Mesodermal cell (in vitro differentiated cells): ENCODE results near the gene SEC22A.

Experiments used
- H3K27ac ChIP-seq: 2 replicates; pipeline ENCODE4 v1.7.0; 2013; ENCODE audit warnings: mild to moderate bottlenecking, low read depth, low read length, moderate library complexity; ENCODE audit not compliant: severe bottlenecking
- H3K36me3 ChIP-seq: 2 replicates; pipeline ENCODE4 v1.7.1; 2013; ENCODE audit warnings: mild to moderate bottlenecking, low read length, moderate library complexity; ENCODE audit not compliant: control insufficient read depth, insufficient read depth
- H3K4me1 ChIP-seq: one replicate; pipeline ENCODE4 v1.7.1; 2013; ENCODE audit warnings: mild to moderate bottlenecking, low read length; ENCODE audit not compliant: insufficient read depth, control insufficient read depth, poor library complexity, severe bottlenecking
- H3K4me3 ChIP-seq: 2 replicates; pipeline ENCODE4 v1.7.0; 2013; ENCODE audit warnings: low read length, control low read depth, mild to moderate bottlenecking; ENCODE audit not compliant: insufficient read depth, poor library complexity, severe bottlenecking; ENCODE audit errors: extremely low read depth
- H3K9me3 ChIP-seq: 2 replicates; pipeline ENCODE4 v1.7.1; 2013; ENCODE audit warnings: mild to moderate bottlenecking, low read length, moderate library complexity; ENCODE audit not compliant: control insufficient read depth
- WGBS, 2 experiments: methylation state at CpG; one replicate each; pipeline ENCODE4 v1.1.5; 2013; ENCODE audit warnings: missing lambda C conversion rate in 2 of 2; ENCODE audit not compliant: insufficient coverage in 2 of 2; 5-methylcytosine and 5-hydroxymethylcytosine counted together

The SEC22A gene

DNA sequence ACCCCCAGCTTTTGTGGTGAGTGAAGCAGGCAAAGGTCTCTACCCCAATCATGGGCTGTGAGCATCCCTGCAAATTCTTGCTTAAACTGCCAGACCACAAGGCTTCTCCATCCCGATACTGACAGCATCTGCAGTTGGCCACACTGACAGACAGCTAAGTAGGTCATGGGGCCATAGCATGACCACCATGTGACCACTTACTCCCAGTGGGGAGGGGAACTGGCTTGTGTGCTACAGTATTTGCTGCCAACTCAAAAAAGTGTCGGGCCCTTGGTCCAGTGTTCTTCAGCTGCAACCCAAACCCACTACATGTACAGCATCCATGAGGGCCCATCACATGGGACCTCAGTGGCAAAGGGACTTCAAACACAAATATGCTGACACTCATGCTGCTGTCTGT, 103.4 kb downstream of the SEC22A start:
- H3K4me3 ChIP-seq, result no peak overlapping the region
- H3K36me3 ChIP-seq, result no peaks in the 10 kb centered on the region
- H3K4me1 ChIP-seq, result no peaks in the 10 kb centered on the region
- no peaks in the 10 kb centered on the region for H3K9me3 ChIP-seq
- 65 to 100% methylated on average over 2 of the region's 2 CpGs for WGBS, 2 experiments
- no peak overlapping the region for H3K27ac ChIP-seq

DNA sequence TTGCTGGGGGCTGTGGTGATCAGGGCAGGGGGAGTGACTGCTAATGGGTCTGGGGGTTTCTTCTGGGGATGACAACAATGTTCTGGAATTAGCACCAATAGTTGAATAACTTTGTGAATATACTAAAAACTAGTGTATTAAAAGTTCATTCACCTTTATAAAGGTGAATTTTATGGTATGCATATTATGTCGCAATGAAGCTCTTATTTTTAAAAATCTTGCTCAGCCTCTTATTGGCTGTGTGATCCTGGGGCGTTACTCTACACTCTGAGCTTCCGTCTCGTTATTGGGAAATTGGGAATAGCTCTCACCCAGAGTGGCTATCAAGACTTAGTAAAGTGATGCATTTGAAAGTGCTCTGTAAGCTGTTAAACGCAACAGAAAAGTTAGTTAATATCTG, 105.3 kb downstream of the SEC22A start:
- Histone ChIP-seq H3K36me3 (no peaks in the 10 kb centered on the region), H3K27ac (no peak overlapping the region), H3K4me1 (peaks cover 7% of the 10 kb centered on the region), H3K9me3 (no peaks in the 10 kb centered on the region), H3K4me3 (no peak overlapping the region)
- WGBS, 2 experiments, result 95 to 96% methylated on average over 3 to 4 of the region's 5 CpGs

DNA sequence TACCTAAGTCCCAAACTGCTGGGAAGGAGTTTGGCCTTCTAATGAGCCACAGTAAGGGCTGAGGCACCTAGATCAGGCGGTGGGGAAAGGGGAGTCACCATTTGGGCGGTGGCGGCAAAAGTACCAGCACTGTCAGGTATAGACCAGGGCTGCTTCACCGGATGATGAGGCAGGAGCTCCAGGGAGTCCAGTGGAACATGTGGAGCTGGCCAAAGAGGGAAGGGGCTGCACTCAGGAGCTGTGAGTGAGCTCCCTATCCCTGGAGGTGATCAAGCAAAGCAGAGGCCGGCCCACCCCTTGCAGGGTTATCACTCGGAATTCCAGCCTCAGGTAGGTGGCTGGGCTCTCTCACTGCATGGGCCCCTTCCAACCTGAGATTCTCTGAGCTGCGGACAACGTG, 108.4 kb downstream of the SEC22A start:
- H3K36me3 ChIP-seq, result no peaks in the 10 kb centered on the region
- WGBS, 2 experiments, result 90 to 99% methylated on average over 8 of the region's 8 CpGs
- no peak overlapping the region for H3K4me3 ChIP-seq
- H3K27ac ChIP-seq, result no peak overlapping the region
- no peaks in the 10 kb centered on the region for H3K9me3 ChIP-seq
- H3K4me1 ChIP-seq, result peaks cover 7% of the 10 kb centered on the region

DNA sequence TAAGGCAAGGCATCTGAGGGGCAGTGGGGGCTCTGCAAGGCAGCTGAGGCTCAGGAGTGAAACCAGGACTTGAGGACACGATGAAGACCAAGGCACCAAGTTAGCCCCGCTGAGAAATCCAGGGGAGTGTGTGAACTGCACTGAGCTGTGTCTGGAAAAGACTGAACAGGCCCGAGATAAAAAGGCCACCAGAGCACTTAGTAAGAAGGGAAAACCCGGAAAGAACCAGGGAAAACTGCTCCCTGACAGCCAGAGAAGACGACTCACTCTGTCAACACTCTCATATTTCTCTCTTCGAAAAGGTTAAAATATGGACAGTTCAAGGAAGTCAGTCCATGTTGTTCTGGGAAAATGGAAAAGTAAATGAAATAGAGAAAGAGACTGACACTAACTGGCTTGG, 109.0 kb downstream of the SEC22A start:
- WGBS, 2 experiments, result 78 to 80% methylated on average over 3 to 4 of the region's 6 CpGs
- Histone ChIP-seq H3K4me3 (no peak overlapping the region), H3K9me3 (no peaks in the 10 kb centered on the region), H3K27ac (peak overlapping the region; percentile 26), H3K4me1 (peaks cover 7% of the 10 kb centered on the region), H3K36me3 (no peaks in the 10 kb centered on the region)

DNA sequence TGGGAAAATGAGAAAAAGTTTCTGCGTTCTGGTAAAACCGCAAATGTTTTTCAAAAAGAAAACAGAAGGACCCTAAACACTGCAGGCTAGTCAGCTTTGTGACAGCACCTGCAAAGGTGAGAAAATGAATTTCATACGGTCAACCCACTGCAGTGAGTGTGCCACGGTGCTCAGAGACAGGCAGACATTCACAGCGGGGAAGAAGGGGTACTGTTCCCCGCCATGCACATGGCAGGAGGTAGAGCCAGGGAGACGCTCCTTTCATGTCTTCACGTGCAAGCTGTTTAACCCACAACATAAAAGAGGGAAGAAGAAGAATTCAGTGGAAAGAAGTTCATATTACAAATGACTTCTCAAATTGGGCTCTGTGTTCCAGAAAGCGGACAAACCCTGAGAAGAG, 109.5 kb downstream of the SEC22A start:
- 80% methylated on average over 6 to 9 of the region's 9 CpGs for WGBS, 2 experiments
- peaks cover 7% of the 10 kb centered on the region for H3K4me1 ChIP-seq
- peak overlapping the region; percentile 26 for H3K27ac ChIP-seq

DNA sequence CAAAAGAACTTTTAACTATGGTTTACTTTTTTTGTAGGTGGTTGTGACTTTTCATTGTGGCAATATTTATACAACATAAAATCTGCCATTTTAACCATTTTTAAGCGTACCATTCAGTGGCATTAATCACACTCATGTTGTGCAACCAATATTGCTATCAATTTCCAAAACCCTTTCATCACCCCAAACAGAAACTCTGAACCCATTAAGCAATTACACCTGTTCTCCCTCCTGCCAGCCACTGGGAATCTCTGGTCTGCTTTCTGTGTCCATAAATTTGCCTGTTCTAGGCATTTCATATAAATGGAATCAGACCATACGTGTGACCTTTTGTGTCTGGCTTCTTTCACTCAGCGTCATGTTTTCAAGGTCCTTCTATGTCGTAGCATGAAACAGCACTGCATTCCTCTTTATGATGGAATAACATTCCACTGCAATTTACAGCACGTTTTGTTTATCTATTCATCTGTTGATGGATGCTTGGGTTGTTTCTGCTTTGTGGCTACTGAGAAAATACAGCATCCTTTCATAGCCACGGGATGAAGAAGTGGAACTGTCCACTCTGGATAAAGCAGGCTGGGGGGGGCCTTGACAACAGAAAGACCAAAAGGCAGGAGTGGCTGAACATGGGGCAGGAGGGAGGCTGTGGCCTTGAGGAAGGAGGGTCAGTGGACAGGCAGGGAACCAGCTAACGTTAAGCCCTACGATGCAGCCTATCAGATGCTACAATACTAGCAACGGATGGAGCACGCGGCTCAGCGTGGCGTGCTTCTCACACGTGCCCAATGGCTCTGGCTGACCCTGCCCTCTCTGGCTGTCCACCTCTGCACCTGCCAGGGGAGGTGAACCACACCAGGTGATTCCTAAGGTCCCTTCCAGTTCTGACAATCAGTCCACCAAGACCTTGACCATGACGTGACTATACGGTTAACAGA, 110.9 kb downstream of the SEC22A start:
- no peak overlapping the region for H3K27ac ChIP-seq
- H3K4me1 ChIP-seq, result peaks cover 7% of the 10 kb centered on the region
- no peaks in the 10 kb centered on the region for H3K9me3 ChIP-seq
- H3K36me3 ChIP-seq, result no peaks in the 10 kb centered on the region
- H3K4me3 ChIP-seq, result no peak overlapping the region
- 91 to 95% methylated on average over 12 to 15 of the region's 16 CpGs for WGBS, 2 experiments

More for the DNA sequence above, 109.5 kb downstream of the SEC22A start:
- Histone ChIP-seq H3K9me3 (no peaks in the 10 kb centered on the region), H3K36me3 (no peaks in the 10 kb centered on the region), H3K4me3 (no peak overlapping the region)

DNA sequence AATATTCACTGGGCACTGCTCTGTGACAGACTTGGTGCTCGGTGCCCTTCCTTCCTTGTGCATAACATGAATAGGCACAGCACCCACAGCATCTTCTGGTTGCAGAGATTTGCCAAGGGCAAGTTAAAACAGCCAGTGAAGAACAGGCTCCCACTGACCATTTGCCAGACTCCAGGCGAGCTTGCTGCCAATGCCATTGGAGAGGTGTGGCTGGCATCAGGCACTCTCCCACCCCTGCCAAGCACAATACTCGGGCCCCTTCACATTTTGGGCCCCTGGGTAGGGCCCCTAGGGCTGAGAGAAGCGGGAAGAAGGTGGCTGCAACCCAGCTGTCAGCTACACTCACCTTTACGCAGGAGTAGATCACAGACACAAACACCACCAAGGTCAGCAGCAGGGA, 112.1 kb downstream of the SEC22A start:
- no peaks in the 10 kb centered on the region for H3K36me3 ChIP-seq
- H3K27ac ChIP-seq, result no peak overlapping the region
- H3K4me3 ChIP-seq, result no peak overlapping the region
- WGBS, 2 experiments, result 68 to 92% methylated on average over 2 to 3 of the region's 5 CpGs
- H3K9me3 ChIP-seq, result no peaks in the 10 kb centered on the region
- H3K4me1 ChIP-seq, result peaks cover 7% of the 10 kb centered on the region

DNA sequence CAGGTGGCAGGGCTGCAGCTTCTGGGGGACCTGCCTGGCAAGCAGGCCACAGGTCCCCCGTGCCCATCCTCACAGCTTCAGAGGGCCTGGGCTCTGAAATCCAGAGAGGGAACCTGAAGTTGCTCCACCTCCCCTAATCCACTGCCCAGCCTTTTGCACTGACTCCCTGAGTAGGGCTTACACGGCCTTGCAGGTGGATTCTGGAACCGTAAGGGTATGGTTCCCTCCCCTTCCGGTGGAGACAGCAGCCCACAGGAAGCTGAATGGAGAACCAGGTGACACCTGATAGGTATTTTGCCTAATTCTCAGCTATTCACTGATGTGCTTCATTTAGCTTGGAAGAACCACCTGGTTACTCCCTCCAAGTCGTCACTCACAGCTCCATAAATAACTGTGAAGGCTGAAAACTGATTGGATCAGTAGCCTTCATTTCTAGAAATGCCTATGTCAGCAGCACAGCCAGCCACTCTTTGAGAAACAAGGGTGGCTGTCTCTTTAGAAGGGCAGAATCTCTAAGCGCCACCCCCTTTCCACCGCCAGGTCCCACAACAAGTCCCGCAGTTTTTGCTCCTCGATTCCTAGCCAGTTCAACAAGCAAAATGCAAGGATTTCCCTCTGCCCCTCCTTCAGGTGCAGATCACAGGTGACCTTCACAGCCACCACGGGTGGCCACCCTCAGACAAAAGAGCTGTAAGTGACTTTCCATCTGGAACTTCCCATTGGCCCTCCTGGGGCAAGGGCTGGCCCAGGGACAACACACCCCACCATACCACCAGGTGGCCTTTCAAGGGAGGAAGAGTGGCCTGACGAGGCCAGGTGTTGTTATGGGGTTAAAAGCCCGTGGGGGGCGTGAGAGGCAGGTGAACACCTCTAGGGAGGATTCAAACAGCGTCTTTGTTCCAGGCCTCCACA, 112.9 kb downstream of the SEC22A start:
- WGBS, 2 experiments, result 32 to 44% methylated on average over 9 to 11 of the region's 14 CpGs
- H3K4me1 ChIP-seq, result peaks cover 7% of the 10 kb centered on the region
- no peak overlapping the region for H3K4me3 ChIP-seq
- H3K36me3 ChIP-seq, result no peaks in the 10 kb centered on the region
- H3K27ac ChIP-seq, result no peak overlapping the region
- no peaks in the 10 kb centered on the region for H3K9me3 ChIP-seq

DNA sequence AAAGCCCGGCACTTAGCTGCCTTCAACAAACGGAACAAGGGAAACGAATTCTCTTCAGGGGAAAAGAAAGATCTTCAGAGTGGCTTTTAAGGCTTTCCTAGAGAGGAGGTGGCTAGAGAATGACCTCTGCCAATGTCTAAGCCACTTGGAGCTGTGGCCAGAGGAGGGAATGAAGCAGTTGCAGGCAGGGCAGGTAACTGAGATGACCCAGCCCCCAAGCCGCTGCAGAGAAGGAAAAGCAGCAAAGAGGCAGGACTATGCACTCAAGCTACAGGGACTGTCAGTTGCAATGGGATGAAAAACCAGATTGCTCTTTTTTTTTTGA, 113.5 kb downstream of the SEC22A start:
- Histone ChIP-seq H3K27ac (no peak overlapping the region), H3K4me3 (no peak overlapping the region), H3K36me3 (no peaks in the 10 kb centered on the region), H3K4me1 (peaks cover 7% of the 10 kb centered on the region), H3K9me3 (no peaks in the 10 kb centered on the region)
- 17 to 39% methylated on average over 4 of the region's 4 CpGs for WGBS, 2 experiments

DNA sequence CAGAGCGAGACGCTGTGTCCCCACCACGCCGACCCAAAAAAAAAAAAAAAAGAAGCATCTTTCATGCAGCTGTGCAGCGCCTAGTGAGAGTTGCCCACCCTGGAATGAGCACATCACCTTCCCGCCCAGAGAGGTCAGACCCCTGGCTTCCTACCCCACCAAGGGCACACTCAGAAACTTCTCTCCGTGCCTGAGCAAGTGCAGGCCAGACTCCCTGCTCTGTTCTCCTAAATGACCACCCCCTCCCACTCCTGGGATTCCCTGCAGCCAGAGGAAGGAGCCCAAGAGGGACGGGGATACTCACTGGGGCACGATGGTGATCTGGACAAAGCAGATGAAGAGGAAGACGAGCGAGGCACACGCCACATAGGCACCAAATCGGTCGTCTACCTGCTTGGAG, 116.0 kb downstream of the SEC22A start:
- no peak overlapping the region for H3K27ac ChIP-seq
- no peaks in the 10 kb centered on the region for H3K9me3 ChIP-seq
- 92 to 97% methylated on average over 10 to 14 of the region's 14 CpGs for WGBS, 2 experiments
- peaks cover under 1% of the 10 kb centered on the region for H3K4me1 ChIP-seq
- H3K36me3 ChIP-seq, result no peaks in the 10 kb centered on the region
- no peak overlapping the region for H3K4me3 ChIP-seq
